GM18867 (cell line): ENCODE measurements around the gene RNPS1.
"Not testable (repeated sequence)": the region's sequence is repeated elsewhere in the genome, so short reads cannot be mapped to it uniquely, and the experiment has no call there.

Experiments
- ATAC-seq: cut with Tn5 transposase; IDR thresholded peaks from one replicate; pipeline ENCODE4 v1.9.1; 2021; ENCODE audit warnings: mild to moderate bottlenecking, moderate library complexity; ENCODE audit not compliant: unreplicated experiment

RNPS1 gene

GRCh38 chr16:2258530-2258929 is 9.4 kb downstream of the RNPS1 start:
- not testable (repeated sequence) for ATAC-seq

GRCh38 chr16:2257726-2258125 is 10.2 kb downstream of the RNPS1 start:
- no peak for ATAC-seq

- ATAC-seq = no peak
Observed at GRCh38 chr16:2256531-2257140, 11.3 kb downstream of the RNPS1 start.

- ATAC-seq = no peak
Observed at GRCh38 chr16:2253293-2253692, 14.6 kb downstream of the RNPS1 start.

- no peak for ATAC-seq
Observed at GRCh38 chr16:2252806-2253148, 15.1 kb downstream of the RNPS1 start.

- ATAC-seq = peak; percentile 91
Observed at GRCh38 chr16:2251296-2252111, 16.4 kb downstream of the RNPS1 start, which contains the start of gene ECI1. Gene ECI1 (minus strand): TSS chr16:2251587. CDS start chr16:2251566, 21 bp downstream.

GRCh38 chr16:2250652-2251295 is 17.2 kb downstream of the RNPS1 start:
- ATAC-seq = no peak

- no peak for ATAC-seq
Observed at GRCh38 chr16:2246301-2246885, 21.5 kb downstream of the RNPS1 start.

GRCh38 chr16:2244926-2245795 is 22.8 kb downstream of the RNPS1 start:
- no peak for ATAC-seq

GRCh38 chr16:2244301-2244700 is 23.6 kb downstream of the RNPS1 start:
- no peak for ATAC-seq

GRCh38 chr16:2243781-2244180 is 24.1 kb downstream of the RNPS1 start:
- ATAC-seq = no peak

GRCh38 chr16:2243031-2243528 is 24.8 kb downstream of the RNPS1 start:
- ATAC-seq = no peak

- ATAC-seq = no peak
Observed at GRCh38 chr16:2242598-2242997, 25.3 kb downstream of the RNPS1 start.

GRCh38 chr16:2240331-2240730 is 27.6 kb downstream of the RNPS1 start:
- ATAC-seq = not testable (repeated sequence)

GRCh38 chr16:2238838-2239675 is 28.9 kb downstream of the RNPS1 start:
- ATAC-seq = no peak

GRCh38 chr16:2238150-2238837 is 29.6 kb downstream of the RNPS1 start:
- ATAC-seq = no peak

- no peak for ATAC-seq
Observed at GRCh38 chr16:2237493-2238149, 30.3 kb downstream of the RNPS1 start.

GRCh38 chr16:2237102-2237482 is 30.8 kb downstream of the RNPS1 start:
- no peak for ATAC-seq
